ENCODE data around the gene NINJ2.

Gene NINJ2

DNA sequence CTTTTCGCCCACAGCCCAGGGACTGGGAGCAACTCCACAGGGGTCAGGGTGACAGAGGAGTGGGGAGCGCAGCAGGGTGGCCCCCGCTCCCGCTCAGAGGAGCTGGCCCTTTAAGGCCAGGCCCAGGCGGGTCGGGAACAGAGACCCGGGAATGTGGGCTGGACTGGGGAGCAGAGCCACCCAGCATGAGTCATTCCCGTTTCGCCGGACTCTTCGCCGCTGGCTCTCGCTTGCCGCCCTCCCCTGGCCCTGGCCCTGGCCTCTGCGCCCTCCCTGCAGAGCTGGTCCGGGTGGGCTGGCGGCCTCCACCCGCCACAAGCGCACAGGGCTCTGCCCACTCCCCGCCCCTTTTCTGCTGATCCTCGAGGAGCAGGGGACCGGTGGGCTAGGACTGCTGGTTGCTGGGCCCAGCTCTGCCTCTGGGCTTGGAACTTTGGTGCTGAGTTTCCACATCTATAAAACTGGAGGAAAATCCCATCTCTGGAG is 92.8 kb downstream of the NINJ2 start:
- DNase-seq (ENCODE audit: low read depth in 2 of 2) = no peak

GRCh38 chr12:569803-570434 is 93.3 kb downstream of the NINJ2 start:
- peak; percentile 86 to 87 for DNase-seq (ENCODE audit: low read depth in 2 of 2)

DNA sequence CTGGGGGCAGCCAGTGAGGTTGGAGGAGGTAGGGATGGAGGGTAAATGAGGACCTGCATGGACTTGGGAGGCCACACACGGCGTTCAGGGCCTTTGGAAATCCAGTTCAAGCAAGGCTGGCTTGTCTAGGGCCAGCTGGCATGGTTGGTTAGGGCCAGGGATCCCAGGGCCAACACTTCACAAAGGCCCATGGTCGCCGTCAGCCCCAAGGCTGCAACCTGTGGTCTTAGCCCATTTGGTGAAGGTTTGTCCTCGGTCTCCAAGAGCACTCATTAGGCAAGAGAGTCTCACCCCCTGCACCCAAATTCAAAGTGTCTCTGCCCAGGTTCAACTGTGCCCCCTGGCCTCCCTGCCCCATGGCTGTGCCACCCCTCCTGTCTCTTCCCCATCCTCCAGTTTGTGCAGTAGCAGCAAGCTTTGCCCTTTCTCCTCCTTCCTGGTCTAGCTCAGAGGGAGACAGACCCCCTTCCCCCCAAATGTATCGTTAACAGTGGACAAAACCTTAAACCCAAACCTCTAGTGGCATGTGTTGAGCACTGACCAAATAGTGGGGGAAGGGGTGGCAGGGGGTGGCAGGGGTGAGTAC is 94.1 kb downstream of the NINJ2 start:
- DNase-seq (ENCODE audit: low read depth in 2 of 2) = no peak

- DNase-seq (ENCODE audit: low read depth in 2 of 2) = no peak
Observed at GRCh38 chr12:568486-568885, 94.8 kb downstream of the NINJ2 start.

DNA sequence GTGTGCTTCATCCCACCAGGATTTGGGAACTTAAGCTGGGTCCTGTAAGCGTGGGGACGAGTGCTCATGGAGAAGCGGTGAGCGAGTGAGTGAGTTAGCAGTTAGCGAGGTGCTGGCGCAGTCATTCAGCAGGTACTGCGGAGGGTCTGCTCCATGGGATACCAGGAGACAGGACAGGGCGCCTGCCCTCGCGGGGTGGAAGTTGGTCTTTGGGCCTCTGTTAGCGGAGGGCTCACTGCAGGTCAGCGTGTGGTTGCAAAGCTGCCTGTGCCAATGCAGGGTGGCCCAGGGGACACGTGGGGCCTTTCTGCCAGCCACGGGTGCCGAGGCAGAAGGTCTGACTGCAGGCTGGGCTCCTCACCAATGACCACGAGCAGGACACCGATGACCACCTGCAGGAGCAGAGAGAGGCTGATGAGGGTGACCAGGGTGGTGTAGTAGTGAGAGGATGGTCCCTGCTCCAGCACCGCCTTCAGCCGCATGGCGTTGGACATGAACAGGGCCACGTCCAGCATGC is 97.6 kb downstream of the NINJ2 start:
- no peak for DNase-seq (ENCODE audit: low read depth in 2 of 2)

- DNase-seq (ENCODE audit: low read depth in 2 of 2) = no peak
Observed at GRCh38 chr12:565161-565560, 98.1 kb downstream of the NINJ2 start.

GRCh38 chr12:563787-564298 is 99.4 kb downstream of the NINJ2 start:
- no peak for DNase-seq (ENCODE audit: low read depth in 2 of 2)

DNA sequence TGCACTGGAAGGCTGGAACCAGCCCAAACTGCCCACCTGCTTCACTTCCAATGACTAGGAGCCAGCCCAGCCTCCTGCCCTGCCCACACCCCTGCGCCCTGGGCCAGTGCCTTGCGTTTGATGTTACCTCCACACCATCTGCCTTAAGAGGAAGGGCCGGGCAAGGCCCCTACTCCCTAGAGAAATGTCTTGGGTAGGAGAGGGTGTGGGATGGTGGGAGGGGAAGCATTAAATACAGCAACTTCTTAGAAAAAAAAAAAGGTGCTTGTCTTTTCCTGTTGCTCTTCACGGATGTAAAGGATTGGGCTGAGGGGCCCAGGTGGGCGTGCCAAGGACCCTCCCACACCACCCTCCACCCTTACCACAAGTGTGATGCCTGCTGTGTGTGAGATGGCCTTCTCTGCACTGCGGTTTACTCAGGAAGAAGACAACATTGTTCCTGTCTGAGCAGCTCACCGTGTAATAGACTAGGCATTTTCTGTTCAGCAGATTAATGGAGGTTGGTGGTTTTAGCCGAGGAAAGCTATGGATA is 99.9 kb downstream of the NINJ2 start:
- peak in 1 of 2 donors; percentile 44 for DNase-seq (ENCODE audit: low read depth in 2 of 2)

DNA sequence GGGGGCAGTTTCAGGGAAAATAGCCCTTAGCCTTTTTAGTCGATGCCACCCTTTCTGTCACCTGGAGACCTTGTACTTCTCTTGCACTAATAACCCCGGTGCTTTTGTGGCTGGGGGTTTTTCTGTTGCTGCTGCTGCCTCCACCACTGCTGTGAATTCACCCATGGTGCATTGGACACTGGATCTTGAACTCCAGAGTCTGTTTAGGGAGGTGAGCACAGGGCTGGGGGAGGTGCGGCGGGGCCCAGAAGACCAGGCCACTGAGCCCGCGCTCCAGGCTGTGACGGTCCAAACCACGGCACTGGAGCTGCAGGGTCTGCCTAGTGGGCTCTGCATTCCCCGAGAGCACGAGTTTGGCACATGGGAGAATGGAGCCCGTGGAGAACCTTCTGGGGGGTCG is 100.6 kb downstream of the NINJ2 start:
- no peak for DNase-seq (ENCODE audit: low read depth in 2 of 2)

DNA sequence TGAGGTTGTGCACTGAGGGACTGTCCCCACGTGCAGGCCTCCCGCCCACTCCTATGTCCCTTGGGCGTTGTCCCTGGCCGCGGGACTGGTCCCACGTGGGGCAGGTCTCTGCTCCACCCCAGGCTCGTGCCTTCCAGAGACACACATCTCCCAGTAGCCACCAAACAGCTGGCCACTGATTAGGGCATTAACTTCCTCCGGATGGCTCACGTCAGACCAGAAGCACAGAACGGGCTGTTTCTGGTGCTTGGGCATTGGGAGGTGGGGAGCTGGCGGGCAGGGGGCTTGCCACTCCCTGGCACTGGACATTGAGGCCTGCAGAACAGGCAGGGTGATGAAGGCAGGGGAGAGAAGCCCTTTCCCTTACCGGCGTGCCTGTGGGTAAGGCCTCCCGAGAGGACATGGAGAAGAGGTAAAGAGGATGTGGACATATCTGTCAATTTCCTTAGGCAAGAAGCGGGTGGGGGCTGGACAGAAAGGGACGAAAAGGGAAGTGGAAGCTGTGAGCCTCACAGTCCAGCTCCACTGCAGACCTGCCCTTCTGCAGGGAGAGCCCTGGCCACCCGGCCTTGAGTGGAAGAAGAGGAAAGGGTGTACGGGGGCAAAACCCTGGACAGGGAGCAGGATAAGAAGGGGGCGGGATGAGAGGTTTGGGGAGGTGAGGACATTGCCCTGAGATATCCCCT is 101.2 kb downstream of the NINJ2 start:
- DNase-seq (ENCODE audit: low read depth in 2 of 2) = no peak

GRCh38 chr12:561391-561705 is 101.9 kb downstream of the NINJ2 start:
- no peak for DNase-seq (ENCODE audit: low read depth in 2 of 2)

DNA sequence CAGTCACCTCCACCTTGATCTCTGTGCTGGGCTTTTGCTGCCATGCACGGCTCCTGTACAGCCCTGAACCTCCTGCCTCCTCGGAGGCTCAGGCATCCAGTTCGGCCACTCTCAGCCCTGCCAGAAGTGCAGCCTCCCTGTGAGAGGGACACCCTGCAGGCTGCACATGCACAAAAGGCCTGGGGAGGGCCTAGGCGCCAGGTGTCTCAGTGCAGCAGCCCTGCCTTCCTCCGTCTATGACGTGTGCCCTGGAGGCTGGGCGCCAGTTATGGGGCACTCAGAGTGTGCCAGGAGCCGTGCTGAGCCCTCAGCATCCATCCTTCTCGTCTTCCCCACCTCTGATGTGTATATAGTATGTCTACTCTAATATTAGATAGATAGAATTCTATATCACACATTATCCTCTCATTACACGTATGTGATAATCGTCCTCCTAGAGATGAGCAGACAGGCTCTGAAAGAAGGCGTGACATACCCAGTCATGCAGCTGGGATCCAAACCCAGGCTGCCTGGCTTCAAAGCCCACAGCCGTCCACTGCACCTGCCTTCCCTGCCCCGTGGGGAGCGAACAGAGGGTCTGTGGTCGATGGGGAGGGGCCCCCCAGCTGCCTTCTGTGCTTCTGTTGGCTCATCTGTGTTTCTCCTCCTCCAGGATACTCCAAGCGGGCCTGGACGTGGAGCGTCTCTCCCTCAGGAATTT is 102.4 kb downstream of the NINJ2 start:
- DNase-seq (ENCODE audit: low read depth in 2 of 2) = no peak

DNA sequence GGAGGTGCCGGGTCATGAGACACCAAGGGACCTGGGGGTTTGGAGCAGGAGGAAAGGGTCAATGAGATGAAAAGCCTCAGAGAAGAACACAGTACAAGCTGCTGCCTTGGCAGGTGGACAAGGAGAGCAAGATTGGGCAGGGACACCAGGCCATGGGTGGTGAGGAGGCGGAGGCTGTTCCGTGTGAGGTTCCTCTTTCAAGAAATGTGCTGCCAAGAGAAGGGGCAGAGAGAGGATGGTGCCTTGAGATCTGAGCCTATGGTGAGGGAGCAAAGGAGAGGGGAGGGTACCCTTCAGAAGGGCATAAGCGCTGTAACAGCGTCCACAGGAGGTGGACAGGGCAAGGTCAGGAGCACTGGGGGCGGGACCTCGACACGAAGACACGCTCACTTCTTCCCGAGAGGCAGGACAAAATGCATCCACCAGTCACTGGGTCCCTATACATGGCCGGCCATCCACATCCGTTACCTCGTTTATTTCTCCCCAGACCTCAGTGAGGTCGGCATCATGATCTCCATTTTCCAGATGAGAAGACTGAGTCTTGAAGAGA is 103.3 kb downstream of the NINJ2 start:
- no peak for DNase-seq (ENCODE audit: low read depth in 2 of 2)

DNA sequence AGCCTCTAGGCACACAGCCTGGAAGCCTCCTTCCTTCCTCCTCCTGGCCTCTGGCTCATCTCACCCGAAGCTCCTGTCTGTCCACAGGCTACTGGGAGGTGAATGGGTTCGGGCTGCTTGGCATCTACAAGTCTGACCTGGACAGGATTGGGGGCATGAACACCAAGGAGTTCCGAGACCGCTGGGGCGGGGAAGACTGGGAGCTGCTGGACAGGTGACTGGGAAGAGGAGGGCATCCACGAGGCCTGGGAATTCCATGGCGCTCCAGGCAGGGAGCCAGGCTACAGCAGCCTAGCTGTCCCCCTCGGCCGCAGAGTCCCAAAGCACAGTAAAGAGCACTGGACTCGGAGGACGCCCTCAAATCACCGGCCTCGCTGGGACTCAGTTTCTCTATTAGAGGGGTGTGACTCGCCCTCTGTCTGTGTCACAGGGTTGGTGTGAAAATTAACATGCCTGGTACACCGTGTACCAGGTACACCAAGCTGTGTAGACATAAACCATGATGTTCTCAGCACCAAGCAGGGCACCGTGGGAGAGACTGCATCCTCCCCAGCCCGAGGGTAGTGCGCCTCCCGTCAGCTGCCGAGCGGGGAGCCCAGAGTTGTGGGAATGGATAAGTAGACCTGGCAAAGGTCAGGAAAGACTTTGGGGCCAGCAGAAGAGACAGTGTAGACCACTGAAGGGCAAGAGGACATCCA is 103.9 kb downstream of the NINJ2 start:
- DNase-seq (ENCODE audit: low read depth in 2 of 2) = no peak

DNA sequence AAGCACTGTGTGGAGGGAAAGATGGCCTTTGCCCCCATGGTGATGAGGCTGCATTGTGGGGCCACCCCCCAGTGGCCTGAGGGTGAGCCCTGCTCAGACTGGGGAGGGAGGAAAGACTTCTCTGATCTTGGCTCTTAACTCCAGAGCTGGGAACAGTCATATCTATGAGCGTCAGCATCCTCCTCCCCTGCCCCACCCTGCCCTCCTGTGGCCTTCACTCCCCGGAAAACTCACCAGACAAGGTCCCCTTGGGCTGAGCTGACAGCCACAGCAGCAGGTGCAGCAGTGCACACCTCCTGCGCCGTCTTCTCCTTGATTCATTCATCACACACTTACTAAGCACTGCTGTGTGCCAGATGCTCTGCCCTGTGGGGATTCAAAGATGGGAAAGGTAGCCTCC is 104.7 kb downstream of the NINJ2 start:
- no peak for DNase-seq (ENCODE audit: low read depth in 2 of 2)

DNA sequence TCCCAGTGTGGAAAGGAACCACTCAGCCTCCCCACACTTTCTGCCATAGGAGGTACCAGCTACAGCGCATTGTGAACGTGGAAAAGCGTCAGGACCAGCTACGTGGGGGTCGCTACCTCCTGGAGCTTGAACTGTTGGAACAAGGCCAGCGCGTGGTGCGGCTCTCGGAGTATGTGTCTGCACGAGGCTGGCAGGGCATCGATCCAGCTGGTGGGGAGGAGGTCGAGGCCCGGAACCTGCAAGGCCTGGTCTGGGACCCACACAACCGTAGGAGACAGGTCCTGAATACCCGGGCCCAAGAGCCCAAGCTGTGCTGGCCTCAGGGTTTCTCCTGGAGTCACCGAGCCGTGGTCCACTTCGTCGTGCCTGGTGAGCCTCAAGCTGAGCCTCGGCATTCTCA is 106.7 kb downstream of the NINJ2 start:
- no peak for DNase-seq (ENCODE audit: low read depth in 2 of 2)

DNA sequence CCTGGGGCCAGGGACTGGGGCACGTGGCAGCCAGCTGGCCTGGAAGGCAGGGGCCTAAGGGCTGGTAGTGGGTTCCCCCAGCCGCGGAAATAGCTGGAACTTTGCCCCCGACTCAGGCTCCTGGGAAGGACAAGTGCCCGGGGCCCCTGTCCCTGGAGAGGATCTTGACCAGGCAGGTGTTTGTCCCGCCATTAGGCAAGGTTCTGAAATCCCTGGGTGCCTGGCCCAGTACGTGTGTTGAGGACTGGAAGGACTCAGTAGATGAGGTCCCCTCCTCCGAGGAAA is 109.3 kb downstream of the NINJ2 start:
- DNase-seq (ENCODE audit: low read depth in 2 of 2) = no peak

DNA sequence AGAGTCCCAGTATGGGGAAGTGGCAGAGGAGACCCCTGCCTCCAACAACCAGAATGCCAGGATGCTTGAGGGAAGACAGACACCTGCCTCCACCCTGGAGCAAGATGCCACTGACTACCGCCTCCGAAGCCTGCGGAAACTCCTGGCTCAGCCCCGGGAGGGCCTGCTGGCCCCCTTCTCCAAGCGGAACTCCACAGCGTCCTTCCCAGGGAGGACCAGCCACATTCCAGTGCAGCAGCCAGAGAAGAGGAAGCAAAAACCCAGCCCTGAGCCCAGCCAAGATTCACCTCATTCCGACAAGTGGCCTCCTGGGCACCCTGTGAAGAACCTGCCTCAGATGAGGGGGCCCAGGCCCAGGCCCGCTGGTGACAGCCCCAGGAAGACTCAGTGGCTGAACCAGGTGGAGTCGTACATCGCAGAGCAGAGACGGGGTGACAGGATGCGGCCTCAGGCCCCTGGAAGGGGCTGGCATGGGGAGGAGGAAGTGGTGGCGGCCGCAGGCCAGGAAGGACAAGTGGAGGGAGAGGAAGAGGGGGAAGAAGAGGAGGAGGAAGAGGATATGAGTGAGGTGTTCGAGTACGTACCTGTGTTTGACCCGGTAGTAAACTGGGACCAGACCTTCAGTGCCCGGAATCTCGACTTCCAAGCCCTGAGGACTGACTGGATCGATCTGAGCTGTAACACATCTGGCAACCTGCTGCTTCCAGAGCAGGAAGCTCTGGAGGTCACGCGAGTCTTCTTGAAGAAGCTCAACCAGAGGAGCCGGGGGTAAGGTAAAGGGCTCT is 109.8 kb downstream of the NINJ2 start:
- DNase-seq (ENCODE audit: low read depth in 2 of 2) = no peak

DNA sequence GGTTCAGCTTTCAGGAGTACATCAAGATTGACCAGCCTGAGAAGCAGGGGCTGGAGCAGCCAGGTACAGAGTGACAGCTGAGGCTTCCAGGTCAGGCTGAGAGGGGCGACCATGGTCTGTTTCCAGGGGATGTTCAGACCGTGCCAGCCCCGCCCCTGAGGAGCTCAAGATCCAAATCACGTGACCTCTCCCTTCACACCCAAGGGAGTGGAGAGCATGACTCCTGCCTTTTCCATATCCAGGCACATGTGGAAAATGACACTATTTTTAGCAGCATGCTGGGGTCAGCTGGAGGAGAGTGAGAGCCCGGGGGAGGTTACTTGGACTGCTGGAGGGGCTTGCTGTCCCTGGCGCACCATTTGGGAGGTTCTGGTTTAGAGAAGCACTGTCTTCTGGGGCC is 110.8 kb downstream of the NINJ2 start:
- DNase-seq (ENCODE audit: low read depth in 2 of 2) = no peak

DNA sequence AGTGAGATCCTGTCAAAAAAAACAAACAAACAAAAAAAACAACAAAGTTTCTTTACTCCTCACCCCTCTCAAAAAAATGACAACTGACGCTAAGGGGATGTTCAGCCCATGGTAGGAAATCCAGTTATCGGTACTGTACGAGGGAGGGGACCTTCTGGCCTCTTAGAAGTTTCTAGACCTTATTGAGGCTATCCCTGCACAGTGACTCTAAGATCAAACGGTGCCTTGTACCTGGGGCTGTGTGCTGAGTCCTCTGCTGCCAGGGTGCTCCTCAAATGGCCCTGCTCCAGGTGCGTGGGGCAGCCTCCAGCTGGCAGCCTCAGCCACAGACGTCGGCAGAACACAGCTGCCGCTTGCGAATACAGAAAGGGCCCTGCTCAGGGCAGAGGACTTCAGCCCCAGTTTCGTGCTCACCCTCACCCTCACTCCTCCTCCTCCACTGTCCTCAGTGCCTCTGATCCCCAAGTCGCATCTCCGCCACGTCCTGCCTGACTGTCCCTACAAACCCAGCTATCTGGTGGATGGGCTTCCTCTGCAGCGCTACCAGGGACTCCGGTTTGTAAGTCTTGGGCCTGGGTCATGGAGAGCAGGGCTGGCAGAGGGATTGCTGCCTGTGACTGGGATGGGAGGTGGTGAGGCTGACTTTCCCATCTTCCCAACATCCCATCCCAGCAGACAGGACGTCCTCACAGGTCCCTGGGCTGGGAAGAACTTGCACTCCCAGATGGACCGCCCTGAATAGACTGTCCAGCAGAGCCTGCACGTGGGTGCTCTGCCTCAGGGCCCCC is 112.6 kb downstream of the NINJ2 start:
- DNase-seq (ENCODE audit: low read depth in 2 of 2) = no peak

Data from stimulated activated CD4-positive, alpha-beta T cell treated with anti-CD3 and anti-CD28 coated beads, Interleukin-1b, Interleukin-23, amount 100 ng/mL, for 4 hours (primary cell).